Large intestine (tissue), 3 donors: ENCODE results near the gene TMCO4. TPM values are rescaled to one million over a fixed set of nuclear protein-coding genes. Genes with fewer than 3 reads are reported as not detected.
"Not testable (repeated sequence)": the region's sequence is repeated elsewhere in the genome, so short reads cannot be mapped to it uniquely, and the experiment has no call there.

Source experiments
- DNase-seq, 2 donors: peaks; one replicate each; pipeline versions ENCODE4 v3.0.0 to v3.0.0-alpha.2; 2013
- H3K27ac ChIP-seq: one replicate; pipeline ENCODE4 v1.5.1; 2013; ENCODE audit warnings: low read length
- H3K27me3 ChIP-seq: 2 replicates; pipeline ENCODE4 v1.6.1; 2013; ENCODE audit warnings: low read length; ENCODE audit not compliant: control insufficient read depth, insufficient read depth
- H3K36me3 ChIP-seq: 2 replicates; pipeline ENCODE4 v1.6.1; 2013; ENCODE audit warnings: low read length; ENCODE audit not compliant: control insufficient read depth, insufficient read depth
- H3K4me1 ChIP-seq: one replicate; pipeline ENCODE4 v1.6.1; 2013; ENCODE audit warnings: low read length; ENCODE audit not compliant: control insufficient read depth, insufficient read depth
- H3K4me3 ChIP-seq: one replicate; pipeline ENCODE4 v1.5.1; 2013; ENCODE audit warnings: low read length
- H3K9me3 ChIP-seq: one replicate; pipeline ENCODE4 v1.6.1; 2013; ENCODE audit warnings: mild to moderate bottlenecking, low read depth, low read length, moderate library complexity; ENCODE audit not compliant: control insufficient read depth
- WGBS: methylation state at CpG from one replicate; pipeline ENCODE4 v1.1.5; 2013; ENCODE audit warnings: low lambda C conversion rate; ENCODE audit not compliant: insufficient coverage; 5-methylcytosine and 5-hydroxymethylcytosine counted together
- polyA plus RNA-seq: library from polyadenylated mRNA; unstranded; fragments of 120-200 nt; gene quantifications from one replicate; pipeline ENCODE4 v1.2.1, GENCODE V29; 2013

Gene TMCO4
- polyA plus RNA-seq, 1 donor: 10.4 TPM

- DNase-seq: no peak
- H3K9me3 ChIP-seq: peaks cover 3% of the 10 kb centered on the region
- peak overlapping the region; percentile 55 for H3K4me3 ChIP-seq
- H3K27ac ChIP-seq: peak overlapping the region; percentile 89
- no CpG with 5 or more reads among the region's 6 CpGs for WGBS
- peaks cover 14% of the 10 kb centered on the region for H3K4me1 ChIP-seq
- H3K36me3 ChIP-seq: no peaks in the 10 kb centered on the region
- no peaks in the 10 kb centered on the region for H3K27me3 ChIP-seq
Measured at GRCh38 chr1:19798486-19799229, 1.1 kb downstream of the TMCO4 start.

- WGBS: 83% methylated on average over 3 of the region's 5 CpGs
- H3K27ac ChIP-seq: no peak overlapping the region
Measured at GRCh38 chr1:19797827-19798226, 1.9 kb downstream of the TMCO4 start.

GRCh38 chr1:19794583-19794982, 5.1 kb downstream of the TMCO4 start:
- H3K4me1 ChIP-seq: peaks cover 9% of the 10 kb centered on the region
- no peaks in the 10 kb centered on the region for H3K27me3 ChIP-seq
- H3K27ac ChIP-seq: no peak overlapping the region
- peaks cover 6% of the 10 kb centered on the region for H3K36me3 ChIP-seq
- peaks cover 3% of the 10 kb centered on the region for H3K9me3 ChIP-seq
- no peak for DNase-seq
- no peak overlapping the region for H3K4me3 ChIP-seq
- 95% methylated on average over 2 of the region's 4 CpGs for WGBS

More at GRCh38 chr1:19797827-19798226, 1.9 kb downstream of the TMCO4 start:
- Histone ChIP-seq H3K4me3 (no peak overlapping the region), H3K4me1 (peaks cover 14% of the 10 kb centered on the region), H3K36me3 (peaks cover under 1% of the 10 kb centered on the region), H3K27me3 (no peaks in the 10 kb centered on the region), H3K9me3 (peaks cover 3% of the 10 kb centered on the region)
- DNase-seq: no peak

GRCh38 chr1:19793360-19794046, 6.2 kb downstream of the TMCO4 start:
- Histone ChIP-seq H3K9me3 (peaks cover 3% of the 10 kb centered on the region), H3K27me3 (no peaks in the 10 kb centered on the region), H3K36me3 (peaks cover 6% of the 10 kb centered on the region), H3K4me1 (no peaks in the 10 kb centered on the region), H3K27ac (no peak overlapping the region), H3K4me3 (no peak overlapping the region)
- DNase-seq: no peak
- WGBS: 100% methylated on average over 1 of the region's 6 CpGs

- Histone ChIP-seq H3K4me1 (peaks cover under 1% of the 10 kb centered on the region), H3K4me3 (no peak overlapping the region), H3K36me3 (peaks cover 6% of the 10 kb centered on the region), H3K27ac (no peak overlapping the region), H3K9me3 (peaks cover 3% of the 10 kb centered on the region), H3K27me3 (no peaks in the 10 kb centered on the region)
- no CpG with 5 or more reads among the region's 4 CpGs for WGBS
- DNase-seq: no peak
Measured at GRCh38 chr1:19792237-19793002, 7.3 kb downstream of the TMCO4 start.

- not testable (repeated sequence) for H3K27ac ChIP-seq, H3K4me3 ChIP-seq, H3K4me1 ChIP-seq, DNase-seq, H3K9me3 ChIP-seq, H3K27me3 ChIP-seq
- WGBS: 90% methylated on average over 2 of the region's 9 CpGs
- H3K36me3 ChIP-seq: peaks cover 14% of the 10 kb centered on the region
Measured at GRCh38 chr1:19790061-19790975, 9.4 kb downstream of the TMCO4 start.

GRCh38 chr1:19786988-19787423, 12.7 kb downstream of the TMCO4 start:
- no peak overlapping the region for H3K4me3 ChIP-seq
- H3K36me3 ChIP-seq: peaks cover 18% of the 10 kb centered on the region
- no peaks in the 10 kb centered on the region for H3K9me3 ChIP-seq
- H3K27ac ChIP-seq: no peak overlapping the region
- no CpG with 5 or more reads among the region's 9 CpGs for WGBS
- H3K4me1 ChIP-seq: peaks cover 6% of the 10 kb centered on the region
- DNase-seq: peak; percentile 21 to 73
- no peaks in the 10 kb centered on the region for H3K27me3 ChIP-seq

GRCh38 chr1:19785660-19786059, 14.1 kb downstream of the TMCO4 start:
- Histone ChIP-seq H3K27ac (no peak overlapping the region), H3K9me3 (no peaks in the 10 kb centered on the region), H3K27me3 (no peaks in the 10 kb centered on the region), H3K4me3 (no peak overlapping the region), H3K4me1 (peaks cover 6% of the 10 kb centered on the region), H3K36me3 (peaks cover 14% of the 10 kb centered on the region)
- WGBS: no CpG with 5 or more reads among the region's 4 CpGs
- DNase-seq: no peak

- Histone ChIP-seq H3K9me3 (no peaks in the 10 kb centered on the region), H3K36me3 (peaks cover 11% of the 10 kb centered on the region), H3K27ac (no peak overlapping the region), H3K27me3 (no peaks in the 10 kb centered on the region), H3K4me3 (no peak overlapping the region), H3K4me1 (no peaks in the 10 kb centered on the region)
- DNase-seq: no peak
- WGBS: no CpG with 5 or more reads among the region's 11 CpGs
Measured at GRCh38 chr1:19780267-19780877, 19.3 kb downstream of the TMCO4 start.
